ENCODE data around the gene MISP.
"Not testable (repeated sequence)": the region's sequence is repeated elsewhere in the genome, so short reads cannot be mapped to it uniquely, and the experiment has no call there.

The MISP gene

GRCh38 chr19:723714-724113 lies 27.2 kb upstream of the MISP start:
- DNase-seq (ENCODE audit: low read depth) = no peak

- DNase-seq (ENCODE audit: low read depth) = no peak
Observed at GRCh38 chr19:725461-726089, 25.3 kb upstream of the MISP start.

GRCh38 chr19:726993-727956 lies 23.6 kb upstream of the MISP start:
- DNase-seq (ENCODE audit: low read depth) = no peak

GRCh38 chr19:728011-728410 lies 22.9 kb upstream of the MISP start:
- DNase-seq (ENCODE audit: low read depth) = no peak

DNA sequence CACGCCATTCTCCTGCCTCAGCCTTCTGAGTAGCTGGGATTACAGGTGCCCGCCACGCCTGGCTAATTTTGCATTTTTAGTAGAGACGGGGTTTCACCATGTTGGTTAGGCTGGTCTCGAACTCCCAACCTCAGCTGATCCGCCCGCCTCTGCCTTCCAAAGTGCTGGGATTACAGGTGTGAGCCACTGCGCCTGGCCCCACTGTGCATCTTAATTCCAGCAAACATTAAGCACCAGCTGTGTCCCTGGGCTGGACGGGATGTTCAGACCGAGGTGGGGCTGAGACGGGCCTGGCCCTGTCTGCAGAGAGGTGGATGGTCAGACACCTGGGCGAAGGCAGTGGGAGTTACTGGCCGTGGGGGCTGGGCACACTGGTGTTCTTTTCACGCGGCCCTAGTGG lies 21.3 kb upstream of the MISP start:
- DNase-seq (ENCODE audit: low read depth) = not testable (repeated sequence)

DNA sequence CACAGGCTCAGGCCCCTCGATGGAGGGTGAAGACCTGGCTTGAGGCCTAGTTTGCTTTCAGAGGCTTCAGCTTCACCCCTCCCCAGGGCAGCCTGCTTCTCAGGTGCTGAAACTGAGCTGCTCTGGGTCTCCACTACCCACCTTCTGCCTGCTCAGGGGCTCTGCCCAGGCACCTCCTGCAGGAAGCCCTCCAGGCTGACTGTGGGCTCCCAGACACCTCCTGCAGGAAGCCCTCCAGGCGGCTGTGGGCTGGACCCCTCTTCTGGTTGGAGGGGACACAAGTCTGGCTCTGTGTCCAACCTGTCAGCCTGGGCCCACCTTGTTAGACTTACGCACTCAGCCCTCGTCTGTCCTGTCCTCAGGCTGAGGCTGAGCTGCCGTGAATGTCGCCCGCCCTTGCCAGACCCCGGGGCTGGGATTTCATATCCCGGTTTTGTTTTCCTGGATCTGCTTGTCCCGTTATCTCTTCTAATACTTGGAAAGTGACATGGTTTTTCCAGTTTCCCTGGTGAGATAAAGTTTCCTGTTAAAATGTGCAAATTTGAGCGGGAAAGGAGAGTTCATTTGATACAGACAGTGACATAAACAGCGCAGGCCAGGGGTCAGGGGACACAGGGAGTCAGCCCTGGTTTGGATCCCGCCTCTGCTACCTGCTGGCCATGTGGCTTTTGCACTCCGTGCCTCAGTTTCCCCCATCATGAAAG lies 20.8 kb upstream of the MISP start:
- DNase-seq (ENCODE audit: low read depth) = no peak

- DNase-seq (ENCODE audit: low read depth) = no peak
Observed at GRCh38 chr19:731000-731399, 19.9 kb upstream of the MISP start.

GRCh38 chr19:732148-733069 lies 18.5 kb upstream of the MISP start:
- no peak for DNase-seq (ENCODE audit: low read depth)

- no peak for DNase-seq (ENCODE audit: low read depth)
Observed at GRCh38 chr19:734716-735115, 16.2 kb upstream of the MISP start.

GRCh38 chr19:736125-736524 lies 14.8 kb upstream of the MISP start:
- DNase-seq (ENCODE audit: low read depth) = no peak

- DNase-seq (ENCODE audit: low read depth) = no peak
Observed at GRCh38 chr19:737591-738093, 13.3 kb upstream of the MISP start.

DNA sequence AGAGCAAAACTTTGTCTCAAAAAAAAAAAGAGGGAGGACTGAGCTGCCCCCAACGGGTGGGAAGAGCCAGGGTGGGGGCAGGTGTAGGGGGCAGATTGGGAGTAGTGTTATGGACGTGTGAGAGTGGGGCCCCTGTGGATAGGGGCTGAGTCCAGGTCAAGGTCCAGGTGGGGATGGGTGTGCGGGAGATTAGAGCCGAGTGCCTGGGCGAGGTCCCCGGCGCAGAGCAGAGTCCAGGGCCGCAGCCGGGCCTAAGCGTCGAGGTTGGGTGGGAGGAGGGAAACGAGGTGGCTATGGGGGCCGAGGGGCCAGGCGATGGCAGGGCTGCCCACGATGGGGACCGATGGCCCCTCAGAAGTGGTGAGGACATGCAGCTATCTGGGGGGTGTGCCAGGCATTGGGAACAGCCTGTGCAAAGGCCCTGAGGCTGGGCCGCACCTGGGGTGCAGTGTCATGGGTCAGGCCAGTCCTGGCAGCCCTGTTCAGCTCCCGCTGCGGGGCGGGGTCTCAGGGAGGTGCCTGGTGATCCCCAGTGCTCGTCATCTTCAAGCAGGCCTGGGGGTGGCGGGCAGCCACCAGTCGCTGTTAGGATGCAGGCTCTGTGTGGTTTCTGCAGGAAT lies 12.3 kb upstream of the MISP start:
- no peak for DNase-seq (ENCODE audit: low read depth)

DNA sequence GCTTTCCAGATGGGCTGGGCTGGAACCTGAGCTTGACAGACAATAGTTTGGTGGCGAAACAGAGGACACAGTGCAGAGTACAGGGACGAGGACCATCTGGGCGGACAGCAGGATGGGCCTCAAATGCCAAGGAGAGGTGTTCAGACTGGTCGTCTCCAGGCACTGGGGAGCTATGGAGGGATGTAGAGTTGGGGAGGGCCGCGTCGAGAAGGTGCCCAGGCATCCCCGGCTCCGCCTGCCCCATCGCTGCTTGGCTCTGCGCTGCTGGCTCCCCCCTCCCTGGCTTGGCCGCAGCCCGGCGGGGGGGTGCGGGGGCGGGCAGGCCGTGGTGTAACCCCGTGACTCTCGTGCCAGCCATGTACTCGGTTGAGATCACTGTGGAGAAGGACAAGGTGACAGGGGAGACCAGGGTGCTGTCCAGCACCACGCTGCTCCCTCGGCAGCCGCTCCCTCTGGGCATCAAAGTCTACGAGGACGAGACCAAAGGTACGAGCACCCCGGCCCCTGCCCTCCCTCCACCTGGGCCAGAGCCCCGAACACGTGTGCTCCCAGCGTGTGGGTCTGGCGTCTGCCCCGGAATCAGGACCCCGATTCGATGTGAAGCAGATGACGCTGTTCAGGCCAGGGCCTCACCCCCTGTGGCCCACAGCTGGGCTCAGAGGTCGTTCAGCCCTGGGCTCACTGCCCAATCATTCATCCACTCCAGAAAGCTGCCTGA lies 10.8 kb upstream of the MISP start:
- no peak for DNase-seq (ENCODE audit: low read depth)

DNA sequence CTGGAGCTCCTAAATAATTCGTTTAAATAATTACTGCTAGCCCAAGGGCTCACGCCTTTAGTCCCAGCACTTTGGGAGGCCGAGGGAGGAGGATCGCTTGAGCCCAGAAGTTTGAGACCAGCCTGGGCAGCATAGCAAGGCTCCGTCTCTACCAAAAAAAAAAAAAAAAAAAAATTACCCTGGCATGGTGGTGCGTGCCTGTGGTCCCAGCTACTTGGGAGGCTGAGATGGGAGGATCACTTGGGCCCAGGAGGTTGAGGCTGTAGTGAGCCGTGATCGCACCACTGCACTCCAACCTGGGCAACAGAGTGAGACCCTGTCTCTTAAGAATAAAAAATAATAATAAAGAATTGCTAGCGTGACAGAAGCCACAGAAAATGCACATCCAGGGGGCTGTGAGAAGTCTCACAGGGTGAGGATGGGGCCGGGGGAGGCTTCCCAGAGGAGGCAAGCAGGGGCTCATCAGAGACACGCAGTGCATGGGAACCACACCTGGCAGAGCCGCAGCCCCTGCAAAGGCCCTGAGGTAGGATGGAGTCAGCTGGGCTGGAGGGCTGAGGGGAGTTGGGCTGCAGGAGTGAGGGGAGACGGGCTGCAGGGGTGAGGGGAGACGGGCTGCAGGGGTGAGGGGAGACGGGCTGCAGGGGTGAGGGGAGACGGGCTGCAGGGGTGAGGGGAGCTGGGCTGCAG lies 10.0 kb upstream of the MISP start:
- DNase-seq (ENCODE audit: low read depth) = not testable (repeated sequence)

DNA sequence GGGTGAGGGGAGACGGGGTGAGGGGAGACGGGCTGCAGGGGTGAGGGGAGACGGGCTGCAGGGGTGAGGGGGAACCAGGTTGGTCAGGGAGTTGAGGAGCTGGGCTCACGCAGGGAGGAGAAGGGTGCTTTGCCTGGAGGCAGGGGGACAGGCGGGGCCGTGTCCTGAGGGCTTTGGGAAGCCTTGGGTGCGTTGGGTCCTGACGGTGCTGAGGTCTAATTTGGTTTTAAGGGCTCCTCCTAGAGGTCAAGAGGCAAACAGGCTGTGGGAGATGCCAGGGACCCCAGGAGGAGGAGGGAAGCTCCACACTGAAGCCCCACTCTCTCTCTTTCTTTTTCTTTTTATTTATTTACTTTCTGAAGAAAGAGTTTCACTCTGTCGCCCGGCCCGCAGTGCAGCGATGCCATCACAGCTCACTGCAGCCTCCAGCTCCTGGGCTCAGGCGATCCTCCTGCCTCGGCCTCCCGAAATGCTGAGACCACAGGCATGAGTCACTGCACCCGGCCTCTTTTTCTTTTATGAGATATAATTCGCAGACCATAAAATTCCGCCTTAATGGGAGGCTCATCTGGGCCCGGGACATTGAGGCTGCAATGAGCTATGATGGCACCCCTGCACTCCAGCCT lies 9.3 kb upstream of the MISP start:
- no peak for DNase-seq (ENCODE audit: low read depth)

DNA sequence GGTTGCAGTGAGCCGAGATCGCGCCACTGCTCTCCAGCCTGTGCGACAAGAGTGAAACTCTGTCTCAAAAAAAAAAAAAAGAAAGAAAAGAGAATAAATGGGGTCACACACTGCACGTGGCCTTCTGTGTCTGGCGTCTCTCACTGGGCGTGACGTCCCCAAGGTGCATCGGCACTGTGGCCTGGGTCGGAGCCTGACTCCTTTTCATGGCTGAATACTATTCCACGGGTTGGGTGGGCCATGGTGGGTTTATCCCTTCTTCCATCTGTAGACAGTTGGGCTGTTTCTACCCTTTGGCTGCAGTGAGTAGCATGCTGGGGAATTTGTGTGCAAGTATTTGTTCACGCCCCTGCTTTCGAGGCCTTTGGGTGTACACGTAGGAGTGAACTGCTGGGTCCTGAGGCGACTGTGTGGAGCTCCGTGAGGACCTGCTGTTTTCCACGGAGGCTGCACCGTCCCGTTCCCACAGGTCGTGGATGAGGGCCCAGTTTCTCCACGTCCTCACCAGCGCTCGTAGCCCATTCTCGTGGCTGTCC lies 8.3 kb upstream of the MISP start:
- no peak for DNase-seq (ENCODE audit: low read depth)

DNA sequence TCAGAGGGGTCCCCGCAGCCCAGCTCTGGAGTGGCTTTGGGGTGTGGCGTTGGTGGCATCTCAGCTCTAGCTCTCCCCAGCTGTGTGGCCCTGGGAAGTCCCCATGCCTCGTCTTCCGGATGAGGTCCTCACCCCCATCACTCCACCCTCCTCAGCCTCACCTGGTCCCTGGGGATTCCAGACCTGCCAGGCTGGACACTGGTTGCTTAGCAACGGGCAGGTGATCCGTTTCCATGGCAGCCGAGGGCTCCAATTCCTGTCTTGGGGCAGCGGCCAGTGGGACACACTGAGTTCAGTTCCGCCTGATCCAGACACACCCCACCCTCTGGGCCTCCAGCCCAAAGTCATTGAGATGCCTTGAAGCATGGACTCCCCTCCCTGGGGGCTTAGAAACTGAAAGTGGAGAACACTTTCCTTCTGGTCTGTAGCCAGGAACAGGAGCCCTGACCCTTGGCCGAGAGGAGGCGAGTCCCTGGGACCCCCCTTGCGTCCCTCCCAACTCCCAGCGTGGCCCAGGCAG lies 7.7 kb upstream of the MISP start:
- no peak for DNase-seq (ENCODE audit: low read depth)

DNA sequence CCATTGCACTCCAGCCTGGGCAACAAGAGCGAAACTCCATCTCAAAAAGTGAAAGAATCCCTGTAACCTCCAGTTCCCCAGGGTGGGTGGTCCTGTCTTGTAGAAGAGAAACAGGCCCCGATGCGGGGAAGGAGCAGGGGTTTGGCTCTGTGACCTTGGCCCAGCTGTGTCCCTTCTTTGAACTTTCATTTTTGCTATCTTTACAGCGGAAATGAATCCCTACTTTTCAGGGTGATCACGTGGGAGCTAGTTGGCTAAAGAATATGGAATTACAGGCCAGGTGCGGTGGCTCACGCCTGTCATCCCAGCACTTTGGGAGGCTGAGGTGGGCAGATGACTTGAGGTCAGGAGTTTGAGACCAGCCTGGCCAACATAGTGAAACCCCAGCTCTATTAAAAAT lies 5.8 kb upstream of the MISP start:
- DNase-seq (ENCODE audit: low read depth) = not testable (repeated sequence)

Data from GM04503 (cell line).